BJ (cell line): Measurements from ENCODE around the gene DMXL2. TPM values are rescaled to one million over a fixed set of nuclear protein-coding genes. Genes with fewer than 3 reads are reported as not detected.
A peak's percentile ranks its signal among the peaks of the same experiment; 100 is the strongest.

Source experiments
- CTCF ChIA-PET: fragments of 350-600 bp; formaldehyde crosslinking; extraction: SDS; loops from one replicate; lab custom pipeline; 2021; ENCODE audit warnings: antibody characterized with exemption, inconsistent platforms; lab: Yijun Ruan, JAX
- POLR2A ChIA-PET: fragments of 300-600 bp; sonication (Branson Sonifier 250); formaldehyde crosslinking; extraction: SDS; loops from one replicate; lab custom pipeline; 2021; ENCODE audit warnings: antibody characterized with exemption; lab: Charles Lee
- DNase-seq: peaks from one replicate; pipeline ENCODE4 v3.0.0-alpha.2; 2011; ENCODE audit warnings: low read depth
- H3K27me3 ChIP-seq: 2 replicates; pipeline ENCODE4 v1.6.0; 2011; ENCODE audit warnings: low read length; ENCODE audit not compliant: control insufficient read depth, insufficient read depth
- H3K36me3 ChIP-seq: 2 replicates; pipeline ENCODE4 v1.5.1; 2011; ENCODE audit warnings: low read length; ENCODE audit not compliant: control insufficient read depth, insufficient read depth
- H3K4me3 ChIP-seq: 2 replicates; pipeline ENCODE4 v1.5.1; 2011; ENCODE audit warnings: low read depth, mild to moderate bottlenecking, control low read depth, low read length
- CTCF ChIP-seq: IDR thresholded peaks from 2 replicates; pipeline ENCODE4 v1.5.1; 2011; ENCODE audit warnings: low read depth, mild to moderate bottlenecking, control low read depth, inconsistent platforms, low read length, moderate library complexity; ENCODE audit not compliant: insufficient read depth
- polyA plus RNA-seq: library from polyadenylated mRNA; depleted of rRNA; stranded (reverse); fragments of >200 nt; gene quantifications from 2 replicates; pipeline ENCODE4 v1.2.3, GENCODE V29; 2011

DMXL2 gene
- polyA plus RNA-seq, 1 experiment = 3.8 TPM

GRCh38 chr15:51505251-51505650 lies 117.3 kb downstream of the DMXL2 start:
- ChIA-PET POLR2A (no interaction called here), CTCF (no interaction called here)
- Histone ChIP-seq H3K4me3 (no peak overlapping the region), H3K36me3 (no peaks in the 10 kb centered on the region), H3K27me3 (no peaks in the 10 kb centered on the region)
- no peak for DNase-seq
- no peak for TF ChIP-seq CTCF

GRCh38 chr15:51503003-51503402 lies 119.6 kb downstream of the DMXL2 start:
- TF ChIP-seq CTCF = no peak
- Histone ChIP-seq H3K4me3 (no peak overlapping the region), H3K36me3 (no peaks in the 10 kb centered on the region), H3K27me3 (no peaks in the 10 kb centered on the region)
- no peak for DNase-seq
- ChIA-PET CTCF (interaction anchor here (0.9 to 1.4 kb wide), 4 partner anchors 10 to 34 kb away, joined by 3 to 4 read pairs (median 4); no protein-coding TSS in a partner anchor), POLR2A (no interaction called here)

- CTCF ChIA-PET = interaction anchor here (0.6 to 3.2 kb wide), 9 partner anchors 8 to 117 kb away, joined by 3 to 16 read pairs (median 5); no protein-coding TSS in a partner anchor
- POLR2A ChIA-PET = no interaction called here
- DNase-seq = no peak
- H3K4me3 ChIP-seq = no peak overlapping the region
- H3K27me3 ChIP-seq = no peaks in the 10 kb centered on the region
- TF ChIP-seq CTCF = peak; percentile 57
- H3K36me3 ChIP-seq = no peaks in the 10 kb centered on the region
Observed at GRCh38 chr15:51499379-51499976, 123.1 kb downstream of the DMXL2 start.

- no peaks in the 10 kb centered on the region for H3K36me3 ChIP-seq
- TF ChIP-seq CTCF = no peak
- CTCF ChIA-PET = no interaction called here
- H3K4me3 ChIP-seq = no peak overlapping the region
- POLR2A ChIA-PET = no interaction called here
- no peaks in the 10 kb centered on the region for H3K27me3 ChIP-seq
- no peak for DNase-seq
Observed at GRCh38 chr15:51497806-51498205, 124.8 kb downstream of the DMXL2 start.

GRCh38 chr15:51496246-51496645 lies 126.3 kb downstream of the DMXL2 start:
- no peak overlapping the region for H3K4me3 ChIP-seq
- no peak for TF ChIP-seq CTCF
- no peaks in the 10 kb centered on the region for H3K27me3 ChIP-seq
- ChIA-PET POLR2A (no interaction called here), CTCF (interaction anchor here (0.9 kb wide), 1 partner anchor 8 kb away, joined by 4 read pairs; no protein-coding TSS in a partner anchor)
- H3K36me3 ChIP-seq = no peaks in the 10 kb centered on the region
- no peak for DNase-seq
